GM18507 (cell line): ENCODE results near the gene FOXL2NB.
A peak's percentile ranks its signal among the peaks of the same experiment; 100 is the strongest.
"Not testable (repeated sequence)": the region's sequence is repeated elsewhere in the genome, so short reads cannot be mapped to it uniquely, and the experiment has no call there.

Experiments used
- DNase-seq: peaks from one replicate; pipeline ENCODE4 v3.0.0; 2011; ENCODE audit warnings: low read depth; ENCODE audit not compliant: insufficient read length; ENCODE audit errors: extremely low spot score
- FAIRE-seq: peaks from 2 replicates; lab custom pipeline; 2011; peaks lifted over from hg19 to GRCh38; lab: Jason Lieb, UNC

The FOXL2NB gene

DNA sequence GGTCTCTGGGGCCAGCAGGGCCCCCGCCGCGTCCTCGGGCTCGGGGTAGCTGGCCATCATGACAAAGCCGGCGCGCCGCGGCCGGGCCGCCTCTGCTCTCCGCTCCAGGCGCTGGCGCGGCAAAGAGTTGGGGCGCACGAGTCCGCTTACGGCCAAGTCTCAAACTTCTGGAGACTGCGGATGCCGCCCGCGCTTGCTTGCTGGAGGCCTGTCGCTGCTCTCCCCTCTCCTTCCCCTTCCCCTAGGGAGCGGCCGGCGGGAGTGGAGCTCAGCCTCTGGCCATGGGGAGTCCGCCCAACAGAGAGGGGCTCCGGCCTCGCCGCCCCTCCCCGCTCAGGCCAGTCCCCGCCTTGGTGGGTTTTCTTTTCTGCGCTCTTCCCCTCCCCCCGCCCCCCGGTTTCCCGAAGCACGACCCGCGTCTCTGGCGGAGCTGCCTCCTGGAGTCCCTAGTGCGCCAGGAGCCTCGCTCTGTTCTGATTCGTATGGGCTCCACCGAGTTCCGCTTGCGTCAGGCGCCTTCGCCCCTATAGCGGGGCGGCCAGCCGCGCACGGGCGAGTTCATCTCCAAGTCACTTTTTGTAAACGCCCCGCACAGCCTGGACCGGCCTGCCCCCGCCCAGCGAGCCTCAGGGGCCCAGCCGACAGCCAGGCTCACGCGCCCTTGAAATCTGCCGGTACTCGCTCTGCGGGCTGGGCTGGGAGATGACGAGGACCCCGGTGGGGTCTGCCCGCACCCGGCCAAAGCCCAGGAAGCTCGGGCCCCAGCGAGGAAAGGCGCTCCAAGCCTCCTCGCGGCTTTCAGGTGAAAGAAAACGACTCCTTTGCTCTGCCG, at the start of gene FOXL2NB, which contains the start of gene FOXL2:
Gene FOXL2NB, plus strand, starts transcription at position 555 of the 832 bp plus-strand sequence. Its CDS starts 148 bp downstream, at position 703.
Gene FOXL2, minus strand, starts transcription at position 475 of the 832 bp plus-strand sequence. Its CDS starts 415 bp downstream, at position 60.
- no peak for DNase-seq

DNA sequence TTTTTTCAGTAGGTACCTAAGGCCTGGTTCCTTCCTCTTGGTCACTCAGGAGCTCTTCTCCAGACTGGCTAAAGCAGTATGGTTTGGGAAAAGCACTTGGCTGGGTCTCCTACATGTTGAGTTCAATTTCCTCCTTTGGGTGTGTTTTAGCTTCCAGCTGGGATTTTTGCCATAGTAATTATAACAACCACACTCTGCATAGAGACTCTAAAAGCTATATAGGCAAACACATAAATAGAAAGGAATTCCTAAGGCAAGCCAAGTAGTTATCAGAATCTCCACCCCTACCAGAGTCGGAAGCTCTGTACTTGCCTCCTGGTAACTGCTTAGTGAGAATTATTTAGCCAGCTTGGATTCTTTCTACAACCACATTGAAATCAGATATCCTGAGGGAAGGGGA, 48.7 kb upstream of the FOXL2NB start:
- DNase-seq (no peak), FAIRE-seq (no peak)

More for the DNA sequence above, at the start of gene FOXL2NB, which contains the start of gene FOXL2:
- FAIRE-seq = no peak

DNA sequence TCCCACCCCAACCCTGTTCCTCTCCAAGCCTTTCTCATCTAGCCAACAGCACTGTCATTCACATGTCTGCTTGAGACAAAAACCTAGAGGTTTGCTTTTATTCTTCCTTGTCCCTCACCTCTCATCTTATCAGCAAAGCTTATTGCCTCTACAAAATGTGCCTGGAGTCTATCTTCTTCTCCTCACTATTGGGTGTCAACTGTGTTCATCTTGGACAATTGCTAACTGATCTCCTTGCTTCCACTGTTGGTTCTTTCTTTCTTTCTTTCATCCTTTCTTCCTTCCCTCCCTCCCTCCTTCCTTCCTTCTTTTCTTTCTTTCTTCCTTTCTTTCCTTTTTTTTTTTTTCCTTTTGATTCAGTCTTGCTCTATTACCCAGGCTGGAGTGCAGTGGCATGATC, 48.3 kb upstream of the FOXL2NB start:
- FAIRE-seq (no peak), DNase-seq (no peak)

DNA sequence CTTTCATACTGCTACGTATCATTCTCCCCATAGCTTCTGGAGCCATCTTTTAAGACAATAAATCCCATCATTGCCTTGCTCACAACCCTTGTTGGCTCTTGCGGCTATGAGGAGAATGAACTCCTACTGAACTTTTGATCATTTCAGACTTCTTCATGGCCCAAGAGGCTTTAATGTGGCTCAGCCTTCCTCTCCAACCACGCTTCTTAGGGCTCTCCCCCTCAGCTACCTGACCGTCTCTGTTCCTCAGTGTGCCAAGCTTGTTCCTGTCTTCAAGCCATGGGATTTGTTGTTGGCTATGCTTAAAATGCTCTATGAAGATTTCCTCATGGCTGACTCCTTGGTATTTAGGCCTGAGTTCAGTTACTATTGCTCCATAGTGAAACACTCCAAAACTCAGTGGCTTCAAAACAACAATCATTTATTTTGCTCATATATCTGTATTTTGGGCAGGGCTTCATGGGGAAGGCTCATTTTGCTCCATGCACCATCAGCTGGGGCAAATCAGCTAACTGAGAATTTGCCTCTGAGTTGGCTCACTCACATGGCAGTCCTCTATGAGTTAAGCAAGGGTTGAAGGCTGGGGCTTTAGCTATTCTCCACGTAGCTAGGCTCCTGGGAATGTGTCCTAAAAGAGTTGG, 47.5 kb upstream of the FOXL2NB start:
- DNase-seq (no peak), FAIRE-seq (no peak)

DNA sequence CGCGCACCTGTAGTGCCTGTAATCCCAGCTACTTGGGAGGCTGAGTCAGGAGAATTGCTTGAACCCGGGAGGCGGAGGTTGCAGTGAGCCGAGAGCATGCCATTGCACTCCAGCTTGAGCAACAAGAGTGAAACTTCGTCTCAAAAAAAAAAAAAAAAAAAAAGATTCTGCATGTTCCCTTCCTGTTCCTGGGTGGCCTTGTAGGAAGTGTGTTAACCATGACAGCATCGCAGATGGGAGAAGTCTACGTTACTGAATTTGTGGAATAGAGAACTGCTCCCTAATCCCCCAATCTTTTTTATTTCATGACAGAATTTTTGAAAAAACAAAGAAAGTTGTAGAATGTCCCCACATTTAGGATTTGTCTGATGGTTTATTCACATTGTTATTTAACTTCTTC, 45.5 kb upstream of the FOXL2NB start:
- DNase-seq (no peak), FAIRE-seq (no peak)

DNA sequence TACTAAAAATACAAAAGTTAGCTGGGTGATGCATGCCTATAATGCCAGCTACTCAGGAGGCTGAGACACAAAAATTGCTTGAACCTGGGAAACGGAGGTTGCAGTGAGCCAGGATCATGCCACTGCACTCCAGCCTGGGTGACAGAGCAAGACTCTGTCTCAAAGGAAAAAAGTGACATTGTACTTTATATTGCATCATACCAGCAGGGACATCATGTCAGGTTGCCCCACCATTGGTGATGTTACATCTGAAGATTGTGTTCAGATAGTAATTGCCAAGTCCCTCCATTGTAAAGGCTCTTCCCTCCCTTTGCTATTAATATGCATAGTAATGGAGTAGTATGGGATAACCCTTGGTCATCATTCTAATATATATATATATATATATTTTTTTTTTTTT, 44.8 kb upstream of the FOXL2NB start:
- FAIRE-seq = no peak
- DNase-seq = no peak

DNA sequence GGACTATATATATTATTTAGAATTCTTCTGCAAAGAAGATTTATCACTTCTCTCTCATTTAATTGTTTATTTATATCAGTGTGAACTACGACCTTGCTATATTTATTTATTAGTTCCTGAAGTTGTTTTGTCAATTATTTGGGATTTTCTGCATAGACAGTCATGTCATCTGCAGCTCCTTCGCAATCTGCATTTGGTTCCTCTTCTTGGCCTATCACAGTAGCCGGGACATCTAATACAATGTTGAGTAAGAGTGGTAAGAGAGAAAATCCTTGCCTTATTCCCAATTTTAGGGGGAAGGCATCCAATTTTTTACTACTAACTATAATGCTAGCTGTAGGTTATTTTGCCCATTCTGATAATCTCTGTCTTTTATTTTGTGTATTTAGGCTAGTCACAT, 39.5 kb upstream of the FOXL2NB start:
- FAIRE-seq (no peak), DNase-seq (no peak)

DNA sequence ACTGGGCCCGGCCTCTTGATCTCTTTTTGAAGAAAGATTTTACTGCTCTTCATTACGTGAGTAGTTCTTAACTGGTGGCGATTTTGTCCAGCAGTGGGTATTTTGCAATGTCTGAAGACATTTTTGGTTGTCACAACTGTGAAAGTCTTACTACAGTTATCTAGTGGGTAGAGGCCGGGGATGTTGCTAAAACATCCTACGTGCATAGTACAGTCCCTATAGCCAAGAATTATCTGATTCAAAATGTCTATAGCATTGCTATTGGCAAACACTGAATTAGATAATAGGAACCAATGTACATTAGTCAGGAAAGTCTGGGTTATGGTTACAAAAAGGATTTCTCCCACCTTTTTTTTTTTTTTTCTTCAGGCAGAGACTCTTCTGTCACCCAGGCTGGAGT, 38.2 kb upstream of the FOXL2NB start:
- FAIRE-seq (no peak), DNase-seq (no peak)

DNA sequence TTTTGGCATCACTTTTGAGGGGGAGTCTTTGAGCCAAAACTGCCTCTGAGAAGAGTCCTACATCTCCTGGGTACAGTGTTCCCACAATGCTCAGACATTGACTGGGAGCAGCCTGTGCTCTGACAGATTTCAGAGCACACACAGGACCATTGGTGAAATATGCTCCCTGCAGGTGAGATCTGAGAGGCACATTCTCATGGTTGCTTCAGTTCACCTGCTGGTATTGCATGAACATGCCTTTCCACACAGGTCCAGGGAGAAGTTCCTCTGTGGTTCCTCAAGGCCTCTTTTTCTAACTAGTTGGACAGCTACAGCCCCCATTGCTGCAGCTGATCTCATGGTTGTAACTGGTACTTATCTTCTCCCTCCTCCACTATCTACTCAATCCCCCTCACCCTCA, 37.1 kb upstream of the FOXL2NB start:
- FAIRE-seq (no peak), DNase-seq (no peak)

DNA sequence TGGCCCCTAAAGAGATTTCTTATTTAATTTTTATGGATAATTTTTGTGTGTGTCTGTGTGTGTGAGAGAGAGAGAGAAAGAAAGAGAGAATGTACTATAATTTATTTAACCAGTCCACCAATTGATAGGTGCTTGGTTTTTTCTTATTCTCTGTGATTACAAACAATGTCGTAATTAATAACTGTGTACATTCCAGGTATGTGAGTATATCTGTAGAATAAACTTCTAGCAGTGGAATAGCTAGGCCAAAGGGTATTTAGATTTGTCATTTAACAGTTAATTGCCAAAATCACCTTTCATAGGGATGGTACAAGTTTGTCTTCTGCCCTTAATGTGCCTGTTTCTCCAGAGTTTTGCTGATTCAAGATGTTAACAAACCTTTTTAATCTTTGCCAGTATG, 35.4 kb upstream of the FOXL2NB start:
- no peak for DNase-seq

DNA sequence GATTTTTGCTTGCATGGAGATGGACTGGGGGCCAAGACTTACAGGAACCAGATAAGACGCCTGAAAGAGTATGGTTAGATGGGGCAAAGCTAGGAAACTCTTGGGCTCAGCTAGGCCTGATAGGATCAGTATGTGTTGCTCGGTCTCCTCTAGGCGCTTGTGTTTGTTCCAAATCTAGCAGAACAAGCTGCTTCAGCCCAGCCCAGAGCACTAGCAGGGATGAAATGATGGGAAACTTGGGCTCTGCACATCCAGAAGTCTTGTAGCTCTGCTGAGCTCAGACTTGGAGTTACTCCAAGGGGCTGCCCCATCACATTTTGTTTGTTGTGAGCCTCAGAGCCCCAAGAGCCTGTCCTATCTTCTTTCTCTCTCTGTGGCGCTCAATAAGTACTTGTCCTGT, 34.8 kb upstream of the FOXL2NB start:
- no peak for DNase-seq
- FAIRE-seq = no peak

More for the DNA sequence above, 35.4 kb upstream of the FOXL2NB start:
- FAIRE-seq = no peak

DNA sequence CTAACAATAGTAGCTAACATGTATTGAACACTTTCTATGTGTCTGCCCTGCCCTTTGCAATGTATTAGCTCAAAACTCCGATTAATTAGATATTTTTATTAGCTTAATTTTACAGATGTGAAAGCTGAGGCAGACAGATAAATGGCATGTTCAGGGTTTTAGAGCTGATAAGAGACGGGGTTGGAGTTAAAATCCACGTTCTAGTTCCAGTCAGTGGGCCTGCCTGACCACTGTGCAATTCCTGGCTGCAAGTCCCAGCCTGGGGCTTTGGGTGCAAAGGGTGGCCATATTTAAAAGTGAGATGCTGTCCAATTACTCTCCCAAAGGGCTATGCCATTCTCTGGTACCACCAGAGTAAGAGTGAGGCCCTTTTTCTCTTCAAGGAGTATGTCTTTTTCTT, 33.3 kb upstream of the FOXL2NB start:
- FAIRE-seq = no peak

DNA sequence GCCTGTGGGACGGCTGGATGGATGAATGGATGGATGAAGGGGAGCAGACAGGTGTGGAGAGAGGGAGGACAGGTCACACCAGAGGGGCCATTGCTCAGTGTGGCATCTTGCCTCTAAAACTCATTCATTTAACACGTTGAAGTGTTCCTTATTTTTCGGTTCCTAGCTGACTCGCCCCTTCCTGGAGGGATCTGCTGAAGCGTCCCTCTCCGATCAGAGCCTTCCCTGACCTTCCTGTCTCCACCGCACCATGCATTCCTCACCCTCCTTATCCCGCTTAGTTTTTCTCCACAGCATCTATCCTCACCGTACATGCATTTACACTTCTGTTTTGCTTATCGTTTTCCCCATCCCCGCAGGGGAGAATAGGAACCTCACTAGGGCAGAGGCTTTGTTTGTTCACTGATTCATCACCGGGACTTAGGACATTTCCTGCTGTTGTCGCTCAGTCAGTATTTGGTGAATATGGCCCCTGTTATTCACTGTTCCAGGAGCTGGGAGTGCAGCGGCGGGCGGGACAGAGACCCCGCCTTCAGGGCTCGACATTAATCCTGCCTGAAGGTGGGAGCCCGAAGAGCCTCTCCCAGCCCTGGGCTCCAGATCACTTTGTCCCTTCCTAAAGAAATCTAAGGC, 32.0 kb upstream of the FOXL2NB start:
- DNase-seq (no peak), FAIRE-seq (no peak)

More for the DNA sequence above, 33.3 kb upstream of the FOXL2NB start:
- no peak for DNase-seq

DNA sequence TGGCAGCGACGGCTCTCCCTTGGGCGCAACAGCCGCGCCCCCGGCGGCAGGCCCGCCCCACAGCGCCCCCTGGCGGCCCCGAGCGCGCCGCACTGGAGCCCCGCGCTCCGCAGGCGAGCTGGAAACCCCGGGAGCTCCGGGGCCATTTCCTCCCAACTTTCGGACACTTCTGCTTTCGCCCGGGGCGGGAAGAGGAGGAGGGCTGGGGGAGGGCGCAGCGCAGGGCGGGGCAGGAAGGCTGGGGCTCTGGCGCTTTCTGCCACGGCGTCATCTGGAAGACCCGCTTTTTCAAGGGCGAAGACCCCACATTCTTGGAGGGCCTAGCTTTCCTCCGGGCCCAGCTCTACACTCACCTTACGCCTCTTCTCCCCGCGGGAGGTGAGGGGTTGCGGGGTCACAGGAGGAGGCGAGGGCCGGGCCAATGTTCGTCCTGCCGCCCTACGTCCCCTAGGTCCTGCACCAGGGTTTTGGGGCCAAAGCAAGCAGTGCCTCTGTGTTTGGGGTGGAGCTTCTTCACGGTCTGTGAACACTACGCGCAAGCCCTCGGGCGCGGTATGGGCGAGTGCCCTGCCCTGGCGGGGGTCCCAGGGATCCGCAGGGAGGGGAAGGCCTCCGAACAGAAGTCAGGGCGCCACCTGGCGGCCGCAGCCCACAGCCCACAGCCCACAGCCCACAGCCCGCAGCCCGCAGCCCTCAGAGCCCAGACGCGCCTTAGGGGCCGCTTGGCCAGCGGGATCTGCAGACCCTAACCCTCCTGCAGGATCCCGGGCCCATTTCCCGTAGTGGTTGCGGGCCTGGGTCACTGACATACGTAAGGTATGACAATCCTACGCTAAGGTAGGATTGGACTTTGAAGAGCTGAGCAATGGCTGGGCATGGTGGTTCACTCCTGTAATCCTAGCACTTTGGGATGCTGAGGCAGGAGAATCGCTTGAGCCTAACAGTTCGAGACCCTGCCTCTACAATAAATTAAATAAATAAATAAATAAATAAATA, 31.2 kb upstream of the FOXL2NB start:
- DNase-seq = peak; percentile 81
- peak; percentile 70 for FAIRE-seq

DNA sequence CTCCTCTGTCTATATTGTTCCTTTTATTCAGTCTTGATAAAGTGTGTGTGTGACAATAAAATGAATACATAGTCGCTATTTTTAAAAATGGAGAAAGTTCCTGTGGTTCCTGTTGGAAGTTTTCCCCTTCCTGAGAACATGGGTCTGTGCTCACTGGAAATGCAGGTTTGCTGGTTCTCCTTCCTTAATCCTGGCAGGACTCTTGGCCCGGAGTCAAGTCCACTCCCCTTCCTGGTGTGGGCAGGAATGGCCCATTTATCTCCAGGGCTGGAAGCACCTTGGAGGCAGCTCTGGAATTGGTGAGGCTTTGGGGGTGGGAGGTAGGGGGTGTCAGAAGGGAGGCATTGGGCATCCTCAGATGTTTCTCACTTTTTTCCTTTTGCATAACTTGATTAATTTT, 30.2 kb upstream of the FOXL2NB start:
- DNase-seq (no peak), FAIRE-seq (no peak)

DNA sequence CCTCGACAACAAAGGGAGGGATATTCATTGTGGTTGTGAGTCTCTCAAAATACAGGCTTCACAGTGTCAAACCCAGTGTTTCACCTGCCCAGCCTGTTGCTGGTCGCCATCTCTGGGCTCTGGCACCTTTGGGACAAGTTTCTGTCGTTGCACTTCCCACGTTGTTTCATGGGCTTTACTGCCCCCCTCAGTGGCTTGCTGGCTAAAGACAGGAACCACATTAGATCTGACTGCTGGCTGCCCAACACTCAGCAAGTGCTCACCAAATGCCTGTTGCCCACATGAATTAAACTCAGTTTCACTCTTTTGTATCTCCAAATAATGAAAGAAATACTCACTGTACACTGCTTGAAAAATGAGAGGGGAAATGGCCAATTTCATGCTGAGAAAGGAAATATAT, 27.7 kb upstream of the FOXL2NB start:
- DNase-seq (no peak), FAIRE-seq (no peak)

DNA sequence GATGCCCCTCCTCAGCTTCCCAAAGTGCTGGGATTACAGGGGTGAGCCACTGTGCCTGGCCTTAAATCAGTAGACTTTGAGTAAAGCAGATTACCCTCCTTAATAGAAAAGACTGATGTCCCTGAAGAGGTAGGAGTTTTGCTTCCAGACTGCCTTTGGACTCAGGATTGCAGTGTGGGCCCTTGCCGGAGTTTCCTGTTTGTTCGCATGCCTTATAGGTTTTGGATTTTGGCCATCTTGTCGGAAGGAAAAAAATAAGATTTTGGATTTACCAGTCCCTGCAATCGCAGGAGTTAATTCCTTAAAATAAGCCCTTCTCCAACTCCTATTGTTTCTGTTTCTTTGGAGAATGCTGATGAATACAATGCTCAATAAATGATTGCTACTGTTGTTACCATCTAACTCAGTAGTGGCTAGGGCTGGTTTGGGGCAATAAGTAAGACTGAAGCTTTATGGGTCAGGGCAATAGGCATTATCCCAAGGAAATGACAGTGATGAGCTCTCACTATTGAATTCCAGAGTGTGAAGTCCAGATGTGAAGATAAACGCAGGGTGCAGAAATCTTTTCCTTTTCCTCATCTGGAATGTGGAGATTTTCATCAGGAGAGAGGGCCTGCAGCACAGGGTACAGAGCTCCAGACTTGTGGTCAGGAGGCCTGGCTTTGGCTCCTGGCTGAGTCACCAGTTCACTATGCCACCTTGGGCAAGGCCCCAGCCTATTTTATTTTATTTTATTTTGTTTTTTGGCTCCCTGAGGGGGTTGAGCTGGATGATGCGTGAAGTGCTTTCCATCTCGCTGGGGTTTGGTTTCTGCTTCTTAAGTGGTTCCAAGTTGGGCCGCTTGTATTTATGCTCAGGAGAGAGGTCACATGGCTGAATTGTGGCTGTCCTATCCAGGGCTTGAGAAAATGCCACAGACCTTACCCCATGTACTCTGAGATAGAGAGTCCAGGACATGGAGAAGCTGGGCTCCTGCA, 25.4 kb upstream of the FOXL2NB start:
- no peak for FAIRE-seq

DNA sequence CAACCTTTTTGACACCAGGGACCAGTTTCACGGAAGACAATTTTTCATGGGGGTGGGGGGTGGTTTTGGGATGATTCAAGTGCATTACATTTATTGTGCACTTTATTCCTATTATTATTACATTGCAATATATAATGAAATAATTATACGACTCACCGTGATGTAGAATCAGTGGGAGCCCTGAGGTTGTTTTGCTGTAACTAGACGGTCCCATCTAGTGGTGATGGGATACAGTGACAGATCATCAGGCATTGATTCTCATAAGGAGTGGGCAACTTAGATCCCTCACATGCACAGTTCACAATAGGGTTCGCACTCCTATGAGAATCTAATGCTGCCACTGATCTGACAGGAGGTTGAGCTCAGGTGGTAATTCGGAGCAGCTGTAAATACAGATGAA, 24.6 kb upstream of the FOXL2NB start:
- not testable (repeated sequence) for DNase-seq, FAIRE-seq

More for the DNA sequence above, 25.4 kb upstream of the FOXL2NB start:
- DNase-seq = no peak
